SK-N-SH (cell line): ENCODE data around the gene FIBP. TPM values are rescaled to one million over a fixed set of nuclear protein-coding genes. Genes with fewer than 3 reads are reported as not detected.

ENCODE experiments used
- CTCF ChIA-PET: fragments of 300-600, 350-600 bp; formaldehyde crosslinking; extraction: SDS; loops from one replicate; lab custom pipeline; 2021; lab: Yijun Ruan, JAX
- POLR2A ChIA-PET: fragments of 350-600 bp; sonication (Branson Sonifier 250); formaldehyde crosslinking; extraction: SDS; loops from one replicate; lab custom pipeline; 2020; ENCODE audit warnings: antibody characterized with exemption, inconsistent platforms; lab: Yijun Ruan, JAX
- DNase-seq: peaks from one replicate; pipeline ENCODE4 v3.0.0; 2012
- H2AFZ ChIP-seq: fragments of 200-600 bp; sonication (generic); 2 replicates; pipeline ENCODE4 v1.8.1; 2016; ENCODE audit warnings: antibody characterized with exemption, mild to moderate bottlenecking, low read depth
- H3F3A ChIP-seq: fragments of 200-600 bp; sonication (generic); replicated peaks from 2 replicates; pipeline ENCODE3; 2016; ENCODE audit warnings: antibody characterized with exemption, mild to moderate bottlenecking; ENCODE audit not compliant: insufficient read depth
- H3K27ac ChIP-seq, 2 experiments: fragments of 200-500 bp in 1 of 2; fragments of 200-600 bp in 1 of 2; sonication (Bioruptor generic) in 1 of 2; sonication (generic), shearing (Covaris generic) in 1 of 2; 2 replicates each; pipeline versions ENCODE4 v1.5.1 to v1.6.1; 2014 to 2016; ENCODE audit warnings: low read depth in 2 of 2, inconsistent platforms in 1 of 2, low read length in 1 of 2, mild to moderate bottlenecking in 1 of 2, mixed read lengths in 1 of 2
- H3K27me3 ChIP-seq: fragments of 200-600 bp; sonication (generic), shearing (Covaris generic); 2 replicates; pipeline ENCODE4 v1.6.1; 2016; ENCODE audit warnings: mixed run types; ENCODE audit not compliant: insufficient read depth
- H3K36me3 ChIP-seq, 2 experiments: fragments of 200-500 bp in 1 of 2; fragments of 200-600 bp in 1 of 2; sonication (Bioruptor generic) in 1 of 2; sonication (generic) in 1 of 2; replicated peaks in 1 of 2; 2 replicates each; pipeline versions ENCODE3 to v1.5.1; 2014 to 2016; ENCODE audit warnings: low read length in 1 of 2, mild to moderate bottlenecking in 1 of 2; ENCODE audit not compliant: insufficient read depth in 2 of 2, control insufficient read depth in 1 of 2
- H3K4me1 ChIP-seq, 2 experiments: fragments of 200-500 bp in 1 of 2; fragments of 200-600 bp in 1 of 2; sonication (Bioruptor generic) in 1 of 2; sonication (generic), shearing (Covaris generic) in 1 of 2; 2 replicates each; pipeline versions ENCODE4 v1.5.1 to v1.6.1; 2014 to 2016; ENCODE audit warnings: low read depth in 1 of 2, low read length in 1 of 2, mixed run types in 1 of 2; ENCODE audit not compliant: insufficient read depth in 2 of 2, control insufficient read depth in 1 of 2
- H3K4me2 ChIP-seq: fragments of 200-600 bp; sonication (generic), shearing (Covaris generic); 2 replicates; pipeline ENCODE4 v1.6.1; 2017; ENCODE audit warnings: mixed run types
- H3K4me3 ChIP-seq, 2 experiments: fragments of 200-500 bp in 1 of 2; fragments of 200-600 bp in 1 of 2; sonication (Bioruptor generic) in 1 of 2; sonication (generic), shearing (Covaris generic) in 1 of 2; 2 replicates each; pipeline versions ENCODE4 v1.5.1 to v1.8.1; 2014 to 2016; ENCODE audit warnings: low read depth in 2 of 2, inconsistent platforms in 1 of 2, low read length in 1 of 2, mild to moderate bottlenecking in 1 of 2, mixed read lengths in 1 of 2, moderate library complexity in 1 of 2
- H3K79me2 ChIP-seq: fragments of 200-600 bp; sonication (generic); 2 replicates; pipeline ENCODE4 v1.8.1; 2017; ENCODE audit warnings: mild to moderate bottlenecking; ENCODE audit not compliant: insufficient read depth
- H3K9ac ChIP-seq: fragments of 200-600 bp; sonication (generic); 2 replicates; pipeline ENCODE4 v1.6.1; 2017; ENCODE audit warnings: mixed run types
- H3K9me2 ChIP-seq: fragments of 200-600 bp; sonication (generic); 2 replicates; pipeline ENCODE4 v1.6.1; 2017; ENCODE audit warnings: mixed run types
- H3K9me3 ChIP-seq: fragments of 200-600 bp; sonication (generic); 2 replicates; pipeline ENCODE4 v1.6.1; 2017; ENCODE audit warnings: mixed run types, mild to moderate bottlenecking, moderate library complexity
- H4K20me1 ChIP-seq: fragments of 200-600 bp; sonication (generic); 2 replicates; pipeline ENCODE4 v1.6.1; 2017; ENCODE audit warnings: mild to moderate bottlenecking, mixed run types; ENCODE audit not compliant: insufficient read depth
- CHD2 ChIP-seq: fragments of 150-350 bp; IDR thresholded peaks from 2 replicates; pipeline ENCODE4 v1.6.1; 2018; ENCODE audit warnings: low read length; ENCODE audit not compliant: partially characterized antibody
- ELF1 ChIP-seq: IDR thresholded peaks from 2 replicates; pipeline ENCODE4 v1.4.0; 2012
- EP300 ChIP-seq, 2 experiments: IDR thresholded peaks; 2 replicates each; pipeline versions ENCODE4 v1.4.0 to v1.6.1; 2012; ENCODE audit warnings: borderline replicate concordance in 1 of 2, low read depth in 1 of 2, low read length in 1 of 2
- EZH2phosphoT487 ChIP-seq: fragments of 200-600 bp; sonication (generic); IDR thresholded peaks from 2 replicates; pipeline ENCODE4 v1.6.1; 2017; ENCODE audit warnings: low read depth, mixed run types, mild to moderate bottlenecking, antibody characterized with exemption, moderate library complexity, borderline replicate concordance
- FOSL2 ChIP-seq: IDR thresholded peaks from 2 replicates; pipeline ENCODE4 v1.4.0; 2012; ENCODE audit warnings: low read depth, mild to moderate bottlenecking, moderate library complexity, borderline replicate concordance
- FOXJ3 ChIP-seq: sonication (generic); formaldehyde crosslinking; IDR thresholded peaks from 2 replicates; pipeline ENCODE4 v1.5.1; 2020; ENCODE audit warnings: mild to moderate bottlenecking, missing genetic modification reagents
- FOXM1 ChIP-seq: IDR thresholded peaks from 2 replicates; pipeline ENCODE4 v1.4.0; 2012; ENCODE audit warnings: low read depth, mild to moderate bottlenecking
- GABPA ChIP-seq: IDR thresholded peaks from 2 replicates; pipeline ENCODE4 v1.4.0; 2012; ENCODE audit warnings: low read depth, mild to moderate bottlenecking
- GATA2 ChIP-seq: sonication (generic); formaldehyde crosslinking; IDR thresholded peaks from 2 replicates; pipeline ENCODE4 v1.5.0; 2020; ENCODE audit warnings: mild to moderate bottlenecking, missing genetic modification reagents
- JUND ChIP-seq: IDR thresholded peaks from 2 replicates; pipeline ENCODE4 v1.4.0; 2012
- MEF2A ChIP-seq: IDR thresholded peaks from 2 replicates; pipeline ENCODE4 v1.4.0; 2012; ENCODE audit warnings: low read depth, borderline replicate concordance
- MXI1 ChIP-seq: IDR thresholded peaks from 2 replicates; pipeline ENCODE4 v1.6.1; 2012; ENCODE audit warnings: mild to moderate bottlenecking, low read depth, low read length, improper control_type of control experiment
- NFIC ChIP-seq: IDR thresholded peaks from 2 replicates; pipeline ENCODE4 v1.4.0; 2012; ENCODE audit warnings: borderline replicate concordance
- NRF1 ChIP-seq: IDR thresholded peaks from 2 replicates; pipeline ENCODE4 v1.6.1; 2012; ENCODE audit warnings: low read depth, mild to moderate bottlenecking, low read length
- RAD21 ChIP-seq: IDR thresholded peaks from 2 replicates; pipeline ENCODE4 v1.6.1; 2012; ENCODE audit warnings: mild to moderate bottlenecking, low read length
- RFX5 ChIP-seq: IDR thresholded peaks from 2 replicates; pipeline ENCODE4 v1.6.1; 2012; ENCODE audit warnings: mild to moderate bottlenecking, improper control_type of control experiment, low read length
- RXRA ChIP-seq: IDR thresholded peaks from 2 replicates; pipeline ENCODE4 v1.4.0; 2012; ENCODE audit warnings: low read depth, mild to moderate bottlenecking, borderline replicate concordance
- SIN3A ChIP-seq: IDR thresholded peaks from 2 replicates; pipeline ENCODE4 v1.6.1; 2012; ENCODE audit warnings: low read depth, mild to moderate bottlenecking, low read length, moderate library complexity, borderline replicate concordance
- SMC3 ChIP-seq: IDR thresholded peaks from 2 replicates; pipeline ENCODE4 v1.6.1; 2012; ENCODE audit warnings: low read depth, low read length, improper control_type of control experiment
- TAF1 ChIP-seq: IDR thresholded peaks from 2 replicates; pipeline ENCODE4 v1.6.1; 2012; ENCODE audit warnings: low read depth, mild to moderate bottlenecking, low read length, moderate library complexity, borderline replicate concordance
- TCF12 ChIP-seq: IDR thresholded peaks from 2 replicates; pipeline ENCODE4 v1.4.0; 2012
- TEAD4 ChIP-seq: IDR thresholded peaks from 2 replicates; pipeline ENCODE4 v1.4.0; 2012; ENCODE audit warnings: mild to moderate bottlenecking, borderline replicate concordance; ENCODE audit not compliant: insufficient read depth
- WGBS: methylation state at CpG from one replicate; pipeline ENCODE4 v1.1.6; 2017; ENCODE audit warnings: low lambda C conversion rate; 5-methylcytosine and 5-hydroxymethylcytosine counted together
- polyA plus RNA-seq, 3 experiments: library from polyadenylated mRNA; depleted of rRNA; stranded (reverse); fragments of >200 nt; gene quantifications; 2 replicates each; pipeline ENCODE4 v1.2.3, GENCODE V29; 2012
- TF ChIP-seq, protein P1 (sequence below): fragments of 200-600 bp; sonication (generic); IDR thresholded peaks from 2 replicates; pipeline ENCODE4 v1.6.1; 2017; ENCODE audit warnings: antibody characterized with exemption, mild to moderate bottlenecking, moderate library complexity
- TF ChIP-seq, protein P2 (sequence below): IDR thresholded peaks from 2 replicates; pipeline ENCODE4 v1.4.0; 2012; ENCODE audit warnings: low read depth
- TF ChIP-seq, protein P3 (sequence below): IDR thresholded peaks from 2 replicates; pipeline ENCODE4 v1.4.0; 2012; ENCODE audit warnings: low read depth, borderline replicate concordance
- TF ChIP-seq, protein P4 (sequence below): fragments of 150-350 bp; IDR thresholded peaks from 2 replicates; pipeline ENCODE4 v1.6.1; 2017; ENCODE audit warnings: antibody characterized with exemption, low read length, low read depth, borderline replicate concordance
- TF ChIP-seq, protein P5 (sequence below): fragments of 150-350 bp; IDR thresholded peaks from 2 replicates; pipeline ENCODE4 v1.6.1; 2016; ENCODE audit warnings: mild to moderate bottlenecking, low read depth, low read length
- TF ChIP-seq, protein P6 (sequence below): IDR thresholded peaks from 2 replicates; pipeline ENCODE4; 2012

FIBP gene
- polyA plus RNA-seq, 1 of the 3 experiments (the other 2 are of a cell fraction), result 190 TPM

DNA sequence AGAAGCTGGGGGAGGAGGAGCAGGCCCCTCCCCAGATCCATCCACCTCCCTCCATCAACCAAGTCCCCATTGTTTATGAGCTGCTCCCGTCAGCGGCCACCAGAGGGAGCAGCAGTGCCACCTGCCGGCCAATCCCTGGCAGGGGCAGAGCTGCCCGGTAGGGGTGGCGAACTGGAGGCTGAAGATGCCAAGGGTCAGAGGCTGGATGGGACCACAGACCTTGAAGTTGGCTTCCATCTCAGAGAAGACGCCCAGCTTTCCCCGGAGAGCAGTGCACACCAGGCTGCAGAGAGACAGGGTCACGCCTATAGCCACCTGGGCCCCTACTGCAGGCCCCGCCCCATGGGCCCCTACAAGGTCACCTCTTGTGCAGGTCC is 3.6 kb downstream of the FIBP start:
- DNase-seq, result peak; percentile 92
- H3K4me1 ChIP-seq, result peaks cover 19 to 27% of the 10 kb centered on the region in 2 experiments
- TF ChIP-seq GABPA, result 0 out of 2 replicates have a peak, but pooled peaks have one; percentile 14
- TF ChIP-seq RXRA, result no peak
- TF ChIP-seq, protein P1, sequence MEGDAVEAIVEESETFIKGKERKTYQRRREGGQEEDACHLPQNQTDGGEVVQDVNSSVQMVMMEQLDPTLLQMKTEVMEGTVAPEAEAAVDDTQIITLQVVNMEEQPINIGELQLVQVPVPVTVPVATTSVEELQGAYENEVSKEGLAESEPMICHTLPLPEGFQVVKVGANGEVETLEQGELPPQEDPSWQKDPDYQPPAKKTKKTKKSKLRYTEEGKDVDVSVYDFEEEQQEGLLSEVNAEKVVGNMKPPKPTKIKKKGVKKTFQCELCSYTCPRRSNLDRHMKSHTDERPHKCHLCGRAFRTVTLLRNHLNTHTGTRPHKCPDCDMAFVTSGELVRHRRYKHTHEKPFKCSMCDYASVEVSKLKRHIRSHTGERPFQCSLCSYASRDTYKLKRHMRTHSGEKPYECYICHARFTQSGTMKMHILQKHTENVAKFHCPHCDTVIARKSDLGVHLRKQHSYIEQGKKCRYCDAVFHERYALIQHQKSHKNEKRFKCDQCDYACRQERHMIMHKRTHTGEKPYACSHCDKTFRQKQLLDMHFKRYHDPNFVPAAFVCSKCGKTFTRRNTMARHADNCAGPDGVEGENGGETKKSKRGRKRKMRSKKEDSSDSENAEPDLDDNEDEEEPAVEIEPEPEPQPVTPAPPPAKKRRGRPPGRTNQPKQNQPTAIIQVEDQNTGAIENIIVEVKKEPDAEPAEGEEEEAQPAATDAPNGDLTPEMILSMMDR, result peak; percentile 98
- peak; percentile 41 for TF ChIP-seq CHD2
- no peak for TF ChIP-seq JUND
- TF ChIP-seq, protein P2, sequence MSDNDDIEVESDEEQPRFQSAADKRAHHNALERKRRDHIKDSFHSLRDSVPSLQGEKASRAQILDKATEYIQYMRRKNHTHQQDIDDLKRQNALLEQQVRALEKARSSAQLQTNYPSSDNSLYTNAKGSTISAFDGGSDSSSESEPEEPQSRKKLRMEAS, result 0 out of 2 replicates have a peak, but pooled peaks have one; percentile 17
- TF ChIP-seq FOXJ3 (CRISPR knock-in tag), result no peak
- TF ChIP-seq, protein P3, sequence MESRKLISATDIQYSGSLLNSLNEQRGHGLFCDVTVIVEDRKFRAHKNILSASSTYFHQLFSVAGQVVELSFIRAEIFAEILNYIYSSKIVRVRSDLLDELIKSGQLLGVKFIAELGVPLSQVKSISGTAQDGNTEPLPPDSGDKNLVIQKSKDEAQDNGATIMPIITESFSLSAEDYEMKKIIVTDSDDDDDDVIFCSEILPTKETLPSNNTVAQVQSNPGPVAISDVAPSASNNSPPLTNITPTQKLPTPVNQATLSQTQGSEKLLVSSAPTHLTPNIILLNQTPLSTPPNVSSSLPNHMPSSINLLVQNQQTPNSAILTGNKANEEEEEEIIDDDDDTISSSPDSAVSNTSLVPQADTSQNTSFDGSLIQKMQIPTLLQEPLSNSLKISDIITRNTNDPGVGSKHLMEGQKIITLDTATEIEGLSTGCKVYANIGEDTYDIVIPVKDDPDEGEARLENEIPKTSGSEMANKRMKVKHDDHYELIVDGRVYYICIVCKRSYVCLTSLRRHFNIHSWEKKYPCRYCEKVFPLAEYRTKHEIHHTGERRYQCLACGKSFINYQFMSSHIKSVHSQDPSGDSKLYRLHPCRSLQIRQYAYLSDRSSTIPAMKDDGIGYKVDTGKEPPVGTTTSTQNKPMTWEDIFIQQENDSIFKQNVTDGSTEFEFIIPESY, result no peak
- TF ChIP-seq MEF2A, result no peak
- TF ChIP-seq, protein P4, sequence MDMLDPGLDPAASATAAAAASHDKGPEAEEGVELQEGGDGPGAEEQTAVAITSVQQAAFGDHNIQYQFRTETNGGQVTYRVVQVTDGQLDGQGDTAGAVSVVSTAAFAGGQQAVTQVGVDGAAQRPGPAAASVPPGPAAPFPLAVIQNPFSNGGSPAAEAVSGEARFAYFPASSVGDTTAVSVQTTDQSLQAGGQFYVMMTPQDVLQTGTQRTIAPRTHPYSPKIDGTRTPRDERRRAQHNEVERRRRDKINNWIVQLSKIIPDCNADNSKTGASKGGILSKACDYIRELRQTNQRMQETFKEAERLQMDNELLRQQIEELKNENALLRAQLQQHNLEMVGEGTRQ, result no peak
- 0 out of 2 replicates have a peak, but pooled peaks have one; percentile 67 for TF ChIP-seq SIN3A
- TF ChIP-seq FOSL2, result no peak
- no peak for TF ChIP-seq FOXM1
- no peak for TF ChIP-seq MXI1
- no peak for TF ChIP-seq GATA2 (CRISPR knock-in tag)
- TF ChIP-seq TCF12, result no peak
- TF ChIP-seq RFX5, result no peak
- peak; percentile 92 for TF ChIP-seq SMC3
- TF ChIP-seq NRF1, result no peak
- TF ChIP-seq NFIC, result no peak
- no peak for TF ChIP-seq TEAD4
- no peak for TF ChIP-seq EP300 (IDR thresholded peaks at IDR 0.05; ENCODE audit: borderline replicate concordance in 1 of 2, low read depth in 1 of 2, low read length in 1 of 2)
- TF ChIP-seq, protein P5, sequence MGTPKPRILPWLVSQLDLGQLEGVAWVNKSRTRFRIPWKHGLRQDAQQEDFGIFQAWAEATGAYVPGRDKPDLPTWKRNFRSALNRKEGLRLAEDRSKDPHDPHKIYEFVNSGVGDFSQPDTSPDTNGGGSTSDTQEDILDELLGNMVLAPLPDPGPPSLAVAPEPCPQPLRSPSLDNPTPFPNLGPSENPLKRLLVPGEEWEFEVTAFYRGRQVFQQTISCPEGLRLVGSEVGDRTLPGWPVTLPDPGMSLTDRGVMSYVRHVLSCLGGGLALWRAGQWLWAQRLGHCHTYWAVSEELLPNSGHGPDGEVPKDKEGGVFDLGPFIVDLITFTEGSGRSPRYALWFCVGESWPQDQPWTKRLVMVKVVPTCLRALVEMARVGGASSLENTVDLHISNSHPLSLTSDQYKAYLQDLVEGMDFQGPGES, result no peak
- TF ChIP-seq RAD21, result peak; percentile 80
- TF ChIP-seq, protein P6, sequence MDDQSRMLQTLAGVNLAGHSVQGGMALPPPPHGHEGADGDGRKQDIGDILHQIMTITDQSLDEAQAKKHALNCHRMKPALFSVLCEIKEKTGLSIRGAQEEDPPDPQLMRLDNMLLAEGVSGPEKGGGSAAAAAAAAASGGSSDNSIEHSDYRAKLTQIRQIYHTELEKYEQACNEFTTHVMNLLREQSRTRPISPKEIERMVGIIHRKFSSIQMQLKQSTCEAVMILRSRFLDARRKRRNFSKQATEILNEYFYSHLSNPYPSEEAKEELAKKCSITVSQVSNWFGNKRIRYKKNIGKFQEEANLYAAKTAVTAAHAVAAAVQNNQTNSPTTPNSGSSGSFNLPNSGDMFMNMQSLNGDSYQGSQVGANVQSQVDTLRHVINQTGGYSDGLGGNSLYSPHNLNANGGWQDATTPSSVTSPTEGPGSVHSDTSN, result no peak
- no peak for TF ChIP-seq EZH2phosphoT487
- TF ChIP-seq TAF1, result no peak
- TF ChIP-seq ELF1, result no peak

More for the DNA sequence above, 3.6 kb downstream of the FIBP start:
- CTCF ChIA-PET, result interaction anchor here (0.6 to 15.2 kb wide), 64 partner anchors 8 to 415 kb away, joined by 3 to 374 read pairs (median 4); partner anchors contain the start of genes AP5B1, BANF1, C11orf68 and CFL1
- peaks cover 31 to 45% of the 10 kb centered on the region in 2 experiments for H3K36me3 ChIP-seq
- POLR2A ChIA-PET, result interaction anchor here (0.6 to 1.9 kb wide), 10 partner anchors 11 to 173 kb away, joined by 3 to 9 read pairs (median 4); partner anchors contain the start of gene MUS81
- H3K9me3 ChIP-seq, result no peaks in the 10 kb centered on the region
- no peak overlapping the region; a peak in 1 of 4 replicates for H3K27ac ChIP-seq
- 0% methylated on average over 2 of the region's 9 CpGs for WGBS
- H3K4me2 ChIP-seq, result no peak overlapping the region
- no peak overlapping the region for H3K9ac ChIP-seq
- H3F3A ChIP-seq, result peaks cover 29% of the 10 kb centered on the region
- no peaks in the 10 kb centered on the region for H4K20me1 ChIP-seq
- H3K79me2 ChIP-seq, result peaks cover 39% of the 10 kb centered on the region
- peak overlapping the region in 1 of 2 experiments; percentile 4; a peak in 1 of 4 replicates for H3K4me3 ChIP-seq
- H2AFZ ChIP-seq, result no peak overlapping the region
- no peaks in the 10 kb centered on the region for H3K9me2 ChIP-seq
- H3K27me3 ChIP-seq, result no peaks in the 10 kb centered on the region
